ENCODE measurements around the gene F8A2. TPM values are rescaled to one million over a fixed set of nuclear protein-coding genes. Genes with fewer than 3 reads are reported as not detected.
"Not testable (repeated sequence)": the region's sequence is repeated elsewhere in the genome, so short reads cannot be mapped to it uniquely, and the experiment has no call there.

Gene F8A2
- not detected in 3 replicates for total RNA-seq

GRCh38 chrX:155381843-155382528 is at the start of gene F8A2:
Gene F8A2, plus strand, starts transcription at chrX:155382095. Its CDS starts 20 bp downstream, at chrX:155382115.
- H3K27ac Mint-ChIP-seq; H3K27me3 Mint-ChIP-seq (ENCODE audit: low read depth); H3K9me3 Mint-ChIP-seq; H3K36me3 Mint-ChIP-seq; H3K4me1 Mint-ChIP-seq; H3K4me3 Mint-ChIP-seq; DNase-seq (ENCODE audit: low spot score in 2 of 2, unreplicated experiment in 2 of 2): not testable (repeated sequence)

GRCh38 chrX:155333544-155334100 is 48.3 kb upstream of the F8A2 start:
- H3K36me3 Mint-ChIP-seq = no peaks in the 10 kb centered on the region
- H3K9me3 Mint-ChIP-seq = peaks cover 15% of the 10 kb centered on the region
- no peak overlapping the region for H3K27ac Mint-ChIP-seq
- no peak overlapping the region for H3K4me3 Mint-ChIP-seq
- DNase-seq (ENCODE audit: low spot score in 2 of 2, unreplicated experiment in 2 of 2) = no peak
- H3K4me1 Mint-ChIP-seq = no peaks in the 10 kb centered on the region
- TF ChIP-seq CTCF (IDR thresholded peaks at IDR 0.05; ENCODE audit: unreplicated experiment) = no peak
- no peaks in the 10 kb centered on the region for H3K27me3 Mint-ChIP-seq (ENCODE audit: low read depth)

GRCh38 chrX:155334486-155335336 is 47.2 kb upstream of the F8A2 start, which contains the start of gene CLIC2:
Gene CLIC2, minus strand, starts transcription at chrX:155334614. Its CDS starts 187 bp downstream, at chrX:155334427.
- Mint-ChIP-seq H3K4me3 (no peak within 1 kb of the TSS), H3K36me3 (no peaks in the 10 kb centered on the region), H3K9me3 (peaks cover 6% of the 10 kb centered on the region), H3K27me3 (ENCODE audit: low read depth) (no peaks in the 10 kb centered on the region), H3K27ac (no peak within 1 kb of the TSS), H3K4me1 (no peaks in the 10 kb centered on the region)
- DNase-seq (ENCODE audit: low spot score in 2 of 2, unreplicated experiment in 2 of 2) = no peak
- no peak for TF ChIP-seq CTCF (IDR thresholded peaks at IDR 0.05; ENCODE audit: unreplicated experiment)

GRCh38 chrX:155335337-155335712 is 46.6 kb upstream of the F8A2 start:
- H3K27ac Mint-ChIP-seq; DNase-seq (ENCODE audit: low spot score in 2 of 2, unreplicated experiment in 2 of 2); H3K36me3 Mint-ChIP-seq; H3K4me1 Mint-ChIP-seq; H3K27me3 Mint-ChIP-seq (ENCODE audit: low read depth); H3K9me3 Mint-ChIP-seq; H3K4me3 Mint-ChIP-seq: not testable (repeated sequence)

GRCh38 chrX:155345689-155346088 is 36.2 kb upstream of the F8A2 start:
- H3K27ac Mint-ChIP-seq; H3K4me1 Mint-ChIP-seq; H3K9me3 Mint-ChIP-seq; H3K4me3 Mint-ChIP-seq; H3K36me3 Mint-ChIP-seq; DNase-seq (ENCODE audit: low spot score in 2 of 2, unreplicated experiment in 2 of 2); H3K27me3 Mint-ChIP-seq (ENCODE audit: low read depth): not testable (repeated sequence)

- H3K27me3 Mint-ChIP-seq (ENCODE audit: low read depth); H3K27ac Mint-ChIP-seq; H3K36me3 Mint-ChIP-seq; H3K4me3 Mint-ChIP-seq; H3K9me3 Mint-ChIP-seq; DNase-seq (ENCODE audit: low spot score in 2 of 2, unreplicated experiment in 2 of 2); H3K4me1 Mint-ChIP-seq: not testable (repeated sequence)
Measured at GRCh38 chrX:155349448-155349847, 32.4 kb upstream of the F8A2 start.

- H3K27ac Mint-ChIP-seq; DNase-seq (ENCODE audit: low spot score in 2 of 2, unreplicated experiment in 2 of 2); H3K36me3 Mint-ChIP-seq; H3K9me3 Mint-ChIP-seq; H3K4me3 Mint-ChIP-seq; H3K4me1 Mint-ChIP-seq; H3K27me3 Mint-ChIP-seq (ENCODE audit: low read depth): not testable (repeated sequence)
Measured at GRCh38 chrX:155363712-155364111, 18.2 kb upstream of the F8A2 start.

GRCh38 chrX:155373777-155374458 is 8.0 kb upstream of the F8A2 start:
- not testable (repeated sequence) for H3K36me3 Mint-ChIP-seq; H3K4me1 Mint-ChIP-seq; H3K27me3 Mint-ChIP-seq (ENCODE audit: low read depth); H3K9me3 Mint-ChIP-seq; H3K27ac Mint-ChIP-seq; H3K4me3 Mint-ChIP-seq; DNase-seq (ENCODE audit: low spot score in 2 of 2, unreplicated experiment in 2 of 2)

GRCh38 chrX:155379802-155380201 is 2.1 kb upstream of the F8A2 start:
- H3K9me3 Mint-ChIP-seq; H3K27ac Mint-ChIP-seq; H3K4me1 Mint-ChIP-seq; H3K27me3 Mint-ChIP-seq (ENCODE audit: low read depth); DNase-seq (ENCODE audit: low spot score in 2 of 2, unreplicated experiment in 2 of 2); H3K36me3 Mint-ChIP-seq; H3K4me3 Mint-ChIP-seq: not testable (repeated sequence)

GRCh38 chrX:155382529-155382967 is 653 bp downstream of the F8A2 start:
- DNase-seq (ENCODE audit: low spot score in 2 of 2, unreplicated experiment in 2 of 2); H3K36me3 Mint-ChIP-seq; H3K4me1 Mint-ChIP-seq; H3K27me3 Mint-ChIP-seq (ENCODE audit: low read depth); H3K27ac Mint-ChIP-seq; H3K4me3 Mint-ChIP-seq: not testable (repeated sequence)
- peaks cover 11% of the 10 kb centered on the region for H3K9me3 Mint-ChIP-seq

Data from mesothelial cell of epicardium (in vitro differentiated cells).